OCI-LY7 (cell line): ENCODE measurements around the gene PRAMEF13.
"Not testable (repeated sequence)": the region's sequence is repeated elsewhere in the genome, so short reads cannot be mapped to it uniquely, and the experiment has no call there.

Experiments used
- CTCF ChIP-seq: fragments of 200-600 bp; sonication (generic); conservative IDR thresholded peaks from 2 replicates; pipeline ENCODE4 v1.5.1; 2014; ENCODE audit warnings: mild to moderate bottlenecking, antibody characterized with exemption, low read length, moderate library complexity, mixed read lengths
- EZH2phosphoT487 ChIP-seq: fragments of 200-600 bp; sonication (generic); IDR thresholded peaks from 2 replicates; pipeline ENCODE4 v1.6.1; 2018; ENCODE audit warnings: low read depth, borderline replicate concordance, mild to moderate bottlenecking, mixed run types, antibody characterized with exemption, low read length, moderate library complexity, mixed read lengths

GRCh38 chr1:13165531-13165930 is 35.7 kb downstream of the PRAMEF13 start, which contains the start of gene HNRNPCL4:
- not testable (repeated sequence) for TF ChIP-seq CTCF, EZH2phosphoT487
